ENCODE results near the gene AP3S2. TPM values are rescaled to one million over a fixed set of nuclear protein-coding genes. Genes with fewer than 3 reads are reported as not detected.

AP3S2 gene
- total and polyA plus RNA-seq, 2 of the 8 experiments (the other 6 are each of a cell fraction or from before 2014, with no cell fraction given): 19.2 to 45.4 TPM

DNA sequence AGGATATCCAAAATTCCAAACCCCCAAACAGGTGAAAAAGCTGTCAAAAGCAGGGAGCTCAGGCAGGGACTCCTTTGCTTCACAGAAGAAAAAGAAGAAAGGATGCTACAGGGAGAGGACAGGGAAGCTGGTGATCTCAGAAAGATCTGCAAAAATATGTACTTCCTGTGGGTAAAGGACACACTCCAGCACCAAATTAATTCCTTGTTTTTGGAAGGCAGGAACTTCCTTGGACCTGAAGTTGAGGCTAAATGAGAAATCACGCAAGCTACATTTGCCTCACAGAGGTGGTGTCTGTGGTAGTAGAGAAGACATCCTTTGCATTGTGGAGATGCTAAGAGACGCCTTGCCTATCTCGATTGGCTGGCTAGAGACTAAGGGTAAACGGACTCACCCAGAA, 52.5 kb downstream of the AP3S2 start:
- Histone ChIP-seq H2BK20ac (ENCODE audit: low read length) (no peak overlapping the region), H3K27ac (ENCODE audit: low read depth, low read length) (no peak overlapping the region), H2BK12ac (ENCODE audit: low read depth, low read length) (no peak overlapping the region), H3K56ac (replicated peaks; ENCODE audit: insufficient read length, low read depth, low read length) (no peak overlapping the region), H3K23ac (ENCODE audit: insufficient read length) (no peak overlapping the region), H3K4ac (replicated peaks; ENCODE audit: insufficient read length, low read depth, low read length) (no peak overlapping the region), H2BK15ac (ENCODE audit: low read length) (no peak overlapping the region), H3K36me3 (ENCODE audit: control insufficient read depth in 2 of 4, insufficient read depth in 4 of 4, low read length in 3 of 4) (peaks cover 2 to 12% (median 4%) of the 10 kb centered on the region in 4 experiments; a peak in 4 of 8 replicates), H2BK5ac (ENCODE audit: low read depth, low read length) (no peak overlapping the region), H3K4me3 (ENCODE audit: extremely low read depth in 1 of 4, insufficient read depth in 2 of 4, low read depth in 3 of 4, low read length in 4 of 4) (no peak overlapping the region), H3K9me3 (ENCODE audit: insufficient read depth in 2 of 2, low read depth in 1 of 2, low read length in 1 of 2) (no peaks in the 10 kb centered on the region), H3K27me3 (replicated peaks in 1 of 4; ENCODE audit: control insufficient read depth in 3 of 4, extremely low read depth in 1 of 4, insufficient read depth in 3 of 4, low read length in 3 of 4) (no peaks in the 10 kb centered on the region), H2BK120ac (replicated peaks; ENCODE audit: low read depth, low read length) (no peak overlapping the region), H3K4me1 (replicated peaks in 1 of 4; ENCODE audit: control insufficient read depth in 3 of 4, insufficient read depth in 4 of 4, low read length in 3 of 4) (no peaks in the 10 kb centered on the region), H3K9ac (replicated peaks in 1 of 4; ENCODE audit: extremely low read depth in 1 of 4, low read depth in 3 of 4, low read length in 3 of 4) (no peak overlapping the region), H3K18ac (ENCODE audit: extremely low read depth, low read length) (no peak overlapping the region), H2AK5ac (ENCODE audit: low read depth, low read length) (no peak overlapping the region), H4K8ac (ENCODE audit: extremely low read depth, insufficient read depth, low read length) (no peak overlapping the region), H4K5ac (ENCODE audit: insufficient read length, low read depth, low read length) (no peak overlapping the region), H3K79me1 (ENCODE audit: low read depth, low read length) (no peaks in the 10 kb centered on the region), H3K79me2 (ENCODE audit: control insufficient read depth in 1 of 2, insufficient read depth in 2 of 2, low read length in 2 of 2) (no peaks in the 10 kb centered on the region), H3K23me2 (ENCODE audit: low read depth, low read length) (no peaks in the 10 kb centered on the region), H4K20me1 (replicated peaks in 1 of 2; ENCODE audit: control insufficient read depth in 1 of 2, insufficient read depth in 2 of 2, low read length in 2 of 2) (peaks cover 0 to 4% of the 10 kb centered on the region in 2 experiments), H3K14ac (ENCODE audit: insufficient read length) (no peak overlapping the region), H3K4me2 (ENCODE audit: insufficient read depth in 1 of 2, low read depth in 2 of 2, low read length in 2 of 2) (no peak overlapping the region), H4K91ac (replicated peaks; ENCODE audit: insufficient read length, low read length) (no peak overlapping the region), H2AFZ (ENCODE audit: low read length) (no peak overlapping the region)
- 87% methylated on average over 4 of the region's 4 CpGs; no CpG with 5 or more reads in 1 of the 2 experiments for WGBS, 2 experiments (ENCODE audit: extremely low coverage in 1 of 2, insufficient coverage in 1 of 2, insufficient read length in 1 of 2, insufficient replicate concordance in 2 of 2, low coverage in 1 of 2, low lambda C conversion rate in 2 of 2, missing lambda C conversion rate in 1 of 2)
- CTCF ChIA-PET (ENCODE audit: partially characterized antibody): interaction anchor here (1.5 to 2.8 kb wide), 4 partner anchors 13 to 80 kb away, joined by 3 to 11 read pairs (median 6); no protein-coding TSS in a partner anchor
- DNase-seq (ENCODE audit: low read depth in 1 of 2, low spot score in 2 of 2) (no peak), FAIRE-seq (no peak)
- POLR2A ChIA-PET (ENCODE audit: partially characterized antibody): no interaction called here
- TF ChIP-seq CTBP2 (IDR thresholded peaks at IDR 0.05; ENCODE audit: borderline replicate concordance, insufficient read depth, insufficient read length, low read length): no peak
- no peak for TF ChIP-seq EZH2 (IDR thresholded peaks at IDR 0.05; ENCODE audit: low read depth, low read length, severe bottlenecking)
- TF ChIP-seq GTF2F1 (IDR thresholded peaks at IDR 0.05; ENCODE audit: borderline replicate concordance, low read depth, low read length): no peak
- TF ChIP-seq KDM5A (IDR thresholded peaks at IDR 0.05; ENCODE audit: low read length): no peak
- TF ChIP-seq RAD21 (IDR thresholded peaks at IDR 0.05 in 1 of 2, conservative IDR thresholded peaks at IDR 0.05 in 1 of 2; ENCODE audit: low read depth in 2 of 2, low read length in 2 of 2): no peak
- TF ChIP-seq SRF (IDR thresholded peaks at IDR 0.05; ENCODE audit: low read depth, low read length): no peak
- TF ChIP-seq SP2 (IDR thresholded peaks at IDR 0.05; ENCODE audit: low read length): no peak
- TF ChIP-seq JUN (IDR thresholded peaks at IDR 0.05; ENCODE audit: low read depth, low read length): no peak
- no peak for TF ChIP-seq POLR2A (IDR thresholded peaks at IDR 0.05; ENCODE audit: control extremely low read depth in 1 of 2, low read depth in 2 of 2, low read length in 2 of 2)
